ENCODE data around the gene SH2D5.

DNA sequence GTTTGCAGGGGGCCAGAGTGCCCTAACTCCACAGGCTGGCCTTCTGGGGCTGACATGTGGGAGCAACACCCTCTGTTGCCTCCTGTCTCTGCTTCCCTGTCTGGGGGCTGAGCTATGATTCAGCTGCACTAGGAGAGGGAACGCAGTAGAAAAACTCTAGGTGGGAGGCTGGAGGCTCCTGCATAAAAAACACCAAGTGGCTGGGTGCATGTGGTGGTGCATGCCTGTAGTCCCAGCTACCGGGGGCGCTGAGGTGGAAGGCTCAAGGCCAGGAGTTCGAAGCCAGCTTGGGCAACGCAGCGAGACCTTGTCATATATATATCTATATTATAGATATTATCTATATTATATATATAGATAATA, 20.3 kb downstream of the SH2D5 start:
- TF ChIP-seq REST (IDR thresholded peaks at IDR 0.05; ENCODE audit: low read depth) (no peak), RAD21 (IDR thresholded peaks at IDR 0.05; ENCODE audit: low read depth) (no peak), CREB1 (IDR thresholded peaks at IDR 0.05; ENCODE audit: low read depth) (no peak), EGR1 (IDR thresholded peaks at IDR 0.05) (no peak), MAX (IDR thresholded peaks at IDR 0.05) (no peak), EP300 (IDR thresholded peaks at IDR 0.05; ENCODE audit: borderline replicate concordance) (no peak), TAF1 (IDR thresholded peaks at IDR 0.05; ENCODE audit: low read depth) (no peak), NFIC (IDR thresholded peaks at IDR 0.05) (no peak), TCF12 (IDR thresholded peaks at IDR 0.05; ENCODE audit: low read depth) (no peak), CEBPB (IDR thresholded peaks at IDR 0.05) (no peak)

Measured in Ishikawa (cell line).